ENCODE results near the gene LNX1.

DNA sequence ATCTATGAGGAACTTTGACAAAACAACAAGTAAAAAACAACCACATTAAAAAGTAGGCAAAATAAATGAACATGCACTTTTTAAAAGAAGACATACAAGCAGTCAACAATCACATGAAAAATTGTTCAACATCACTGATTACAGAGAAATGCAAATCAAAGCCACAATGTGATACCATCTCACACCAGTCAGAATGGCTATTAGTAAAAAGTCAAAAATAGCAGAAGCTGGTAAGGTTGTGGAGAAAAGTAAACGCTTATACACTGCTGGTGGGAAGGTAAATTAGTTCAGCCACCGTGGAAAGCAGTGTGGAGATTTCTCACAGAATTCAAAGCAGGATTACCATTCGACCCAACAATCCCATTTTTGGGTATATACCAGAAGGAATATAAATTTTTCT lies 17.0 kb upstream of the LNX1 start:
- TF ChIP-seq, protein P1, sequence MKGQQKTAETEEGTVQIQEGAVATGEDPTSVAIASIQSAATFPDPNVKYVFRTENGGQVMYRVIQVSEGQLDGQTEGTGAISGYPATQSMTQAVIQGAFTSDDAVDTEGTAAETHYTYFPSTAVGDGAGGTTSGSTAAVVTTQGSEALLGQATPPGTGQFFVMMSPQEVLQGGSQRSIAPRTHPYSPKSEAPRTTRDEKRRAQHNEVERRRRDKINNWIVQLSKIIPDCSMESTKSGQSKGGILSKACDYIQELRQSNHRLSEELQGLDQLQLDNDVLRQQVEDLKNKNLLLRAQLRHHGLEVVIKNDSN (IDR thresholded peaks at IDR 0.05; ENCODE audit: borderline replicate concordance, extremely low read length, insufficient read depth, low read depth, low read length) = no peak
- no peak for TF ChIP-seq CBFB (IDR thresholded peaks at IDR 0.05; ENCODE audit: low read depth)
- no peak for TF ChIP-seq TBL1XR1 (IDR thresholded peaks at IDR 0.05; ENCODE audit: low read depth, low read length)
- no peak for TF ChIP-seq CTCF (IDR thresholded peaks at IDR 0.05 in 2 of 3, conservative IDR thresholded peaks at IDR 0.05 in 1 of 3; ENCODE audit: control insufficient read depth in 2 of 3, extremely low read depth in 1 of 3, insufficient read depth in 1 of 3, low read depth in 3 of 3, low read length in 3 of 3)
- no peak for TF ChIP-seq USF2 (IDR thresholded peaks at IDR 0.05; ENCODE audit: borderline replicate concordance, low read depth, low read length)
- no peak for TF ChIP-seq CHD1 (IDR thresholded peaks at IDR 0.05; ENCODE audit: low read depth, low read length)
- TF ChIP-seq, protein P2, sequence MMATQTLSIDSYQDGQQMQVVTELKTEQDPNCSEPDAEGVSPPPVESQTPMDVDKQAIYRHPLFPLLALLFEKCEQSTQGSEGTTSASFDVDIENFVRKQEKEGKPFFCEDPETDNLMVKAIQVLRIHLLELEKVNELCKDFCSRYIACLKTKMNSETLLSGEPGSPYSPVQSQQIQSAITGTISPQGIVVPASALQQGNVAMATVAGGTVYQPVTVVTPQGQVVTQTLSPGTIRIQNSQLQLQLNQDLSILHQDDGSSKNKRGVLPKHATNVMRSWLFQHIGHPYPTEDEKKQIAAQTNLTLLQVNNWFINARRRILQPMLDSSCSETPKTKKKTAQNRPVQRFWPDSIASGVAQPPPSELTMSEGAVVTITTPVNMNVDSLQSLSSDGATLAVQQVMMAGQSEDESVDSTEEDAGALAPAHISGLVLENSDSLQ (IDR thresholded peaks at IDR 0.05) = no peak
- no peak for TF ChIP-seq MXI1 (IDR thresholded peaks at IDR 0.05; ENCODE audit: low read depth, low read length)
- no peak for TF ChIP-seq EP300 (IDR thresholded peaks at IDR 0.05; ENCODE audit: borderline replicate concordance in 1 of 2, control insufficient read depth in 1 of 2, low read depth in 2 of 2, low read length in 2 of 2)
- no peak for TF ChIP-seq EZH2 (IDR thresholded peaks at IDR 0.05; ENCODE audit: borderline replicate concordance, control insufficient read depth, low read depth, low read length)
- no peak for TF ChIP-seq SIN3A (IDR thresholded peaks at IDR 0.05; ENCODE audit: low read depth, low read length)
- no peak for TF ChIP-seq BMI1 (IDR thresholded peaks at IDR 0.05; ENCODE audit: borderline replicate concordance)

Data from GM12878 (cell line).